Right forelimb (tissue), 1 donor: ENCODE measurements around the gene PDE7B.

Experiments
- DNase-seq: peaks from one replicate; pipeline ENCODE4 v3.0.0-alpha.2; 2018

The PDE7B gene

GRCh38 chr6:136035378-136036070 is 184.0 kb downstream of the PDE7B start:
- DNase-seq: no peak

- no peak for DNase-seq
Observed at GRCh38 chr6:136036071-136036380, 184.5 kb downstream of the PDE7B start.

GRCh38 chr6:136036601-136037000 is 185.1 kb downstream of the PDE7B start:
- DNase-seq: no peak

GRCh38 chr6:136037242-136037875 is 185.9 kb downstream of the PDE7B start:
- no peak for DNase-seq

- DNase-seq: peak; percentile 66
Observed at GRCh38 chr6:136037876-136038460, 186.5 kb downstream of the PDE7B start.

GRCh38 chr6:136038531-136038930 is 187.0 kb downstream of the PDE7B start:
- no peak for DNase-seq

GRCh38 chr6:136039185-136039584 is 187.7 kb downstream of the PDE7B start:
- DNase-seq: no peak

GRCh38 chr6:136050475-136050874 is 199.0 kb downstream of the PDE7B start:
- no peak for DNase-seq

- DNase-seq: no peak
Observed at GRCh38 chr6:136051140-136051775, 199.8 kb downstream of the PDE7B start.

- no peak for DNase-seq
Observed at GRCh38 chr6:136052031-136052430, 200.5 kb downstream of the PDE7B start.

GRCh38 chr6:136058852-136059251 is 207.4 kb downstream of the PDE7B start:
- DNase-seq: no peak

GRCh38 chr6:136059308-136059707 is 207.8 kb downstream of the PDE7B start:
- peak; percentile 56 for DNase-seq

- DNase-seq: no peak
Observed at GRCh38 chr6:136060052-136060451, 208.6 kb downstream of the PDE7B start.

- no peak for DNase-seq
Observed at GRCh38 chr6:136060759-136061158, 209.3 kb downstream of the PDE7B start.

- no peak for DNase-seq
Observed at GRCh38 chr6:136061701-136062100, 210.2 kb downstream of the PDE7B start.

GRCh38 chr6:136063096-136063495 is 211.6 kb downstream of the PDE7B start:
- DNase-seq: no peak

- no peak for DNase-seq
Observed at GRCh38 chr6:136066005-136066404, 214.5 kb downstream of the PDE7B start.

GRCh38 chr6:136067731-136068341 is 216.3 kb downstream of the PDE7B start:
- no peak for DNase-seq

- no peak for DNase-seq
Observed at GRCh38 chr6:136069119-136069518, 217.6 kb downstream of the PDE7B start.

- no peak for DNase-seq
Observed at GRCh38 chr6:136070815-136071214, 219.3 kb downstream of the PDE7B start.

GRCh38 chr6:136072691-136073090 is 221.2 kb downstream of the PDE7B start:
- DNase-seq: no peak

- no peak for DNase-seq
Observed at GRCh38 chr6:136073216-136073615, 221.7 kb downstream of the PDE7B start.

GRCh38 chr6:136076496-136076895 is 225.0 kb downstream of the PDE7B start:
- DNase-seq: no peak
